Glutamatergic neuron (in vitro differentiated cells): ENCODE measurements around the gene DMRT3. TPM values are rescaled to one million over a fixed set of nuclear protein-coding genes. Genes with fewer than 3 reads are reported as not detected.
"Not testable (repeated sequence)": the region's sequence is repeated elsewhere in the genome, so short reads cannot be mapped to it uniquely, and the experiment has no call there.

Experiments used
- DNase-seq: peaks from one replicate; pipeline ENCODE4 v3.0.0; 2022
- H3K27ac Mint-ChIP-seq: one replicate; pipeline ENCODE4 v1.8.0; 2020; ENCODE audit warnings: mild to moderate bottlenecking, mixed read lengths, inconsistent platforms; ENCODE audit not compliant: unreplicated experiment
- H3K27me3 Mint-ChIP-seq: one replicate; pipeline ENCODE4 v1.8.0; 2020; ENCODE audit warnings: mild to moderate bottlenecking, moderate library complexity, mixed read lengths, inconsistent platforms; ENCODE audit not compliant: unreplicated experiment
- H3K36me3 Mint-ChIP-seq: one replicate; pipeline ENCODE4 v1.8.0; 2020; ENCODE audit warnings: mild to moderate bottlenecking, mixed read lengths, inconsistent platforms; ENCODE audit not compliant: unreplicated experiment
- H3K4me1 Mint-ChIP-seq: one replicate; pipeline ENCODE4 v1.8.0; 2020; ENCODE audit warnings: mild to moderate bottlenecking, low read depth, mixed read lengths, inconsistent platforms; ENCODE audit not compliant: unreplicated experiment
- H3K4me3 Mint-ChIP-seq: one replicate; pipeline ENCODE4 v1.8.0; 2020; ENCODE audit warnings: mild to moderate bottlenecking, mixed read lengths, inconsistent platforms; ENCODE audit not compliant: unreplicated experiment
- H3K9me3 Mint-ChIP-seq: one replicate; pipeline ENCODE4 v1.8.0; 2020; ENCODE audit warnings: mild to moderate bottlenecking, moderate library complexity, mixed read lengths, inconsistent platforms; ENCODE audit not compliant: unreplicated experiment
- CTCF ChIP-seq: fragments of 200-600 bp; sonication (generic); IDR thresholded peaks from one replicate; pipeline ENCODE4 v1.5.0; 2021; ENCODE audit not compliant: partially characterized antibody, unreplicated experiment
- total RNA-seq: library from RNA; stranded (reverse); fragmentation: NEBNext Ultra II Directional; extraction: Animal tissue kit (Norgen Biotek cat#: 25700); gene quantifications from one replicate; pipeline ENCODE4 v1.2.1, GENCODE V29; 2021; ENCODE audit not compliant: unreplicated experiment

The DMRT3 gene
- total RNA-seq, 1 donor from 2014 or later, result 1.7 TPM

- peak; percentile 83 for TF ChIP-seq CTCF
- not testable (repeated sequence) for H3K27ac Mint-ChIP-seq, DNase-seq, H3K9me3 Mint-ChIP-seq, H3K4me3 Mint-ChIP-seq, H3K4me1 Mint-ChIP-seq, H3K27me3 Mint-ChIP-seq, H3K36me3 Mint-ChIP-seq
Measured at GRCh38 chr9:998299-999110, 22.1 kb downstream of the DMRT3 start.

GRCh38 chr9:1001838-1002237 lies 25.4 kb downstream of the DMRT3 start:
- no peak for DNase-seq
- Mint-ChIP-seq H3K36me3 (no peaks in the 10 kb centered on the region), H3K9me3 (peaks cover 6% of the 10 kb centered on the region), H3K4me3 (no peak overlapping the region), H3K4me1 (no peaks in the 10 kb centered on the region), H3K27ac (peak overlapping the region; percentile 52), H3K27me3 (peaks cover 5% of the 10 kb centered on the region)
- TF ChIP-seq CTCF, result no peak

DNA sequence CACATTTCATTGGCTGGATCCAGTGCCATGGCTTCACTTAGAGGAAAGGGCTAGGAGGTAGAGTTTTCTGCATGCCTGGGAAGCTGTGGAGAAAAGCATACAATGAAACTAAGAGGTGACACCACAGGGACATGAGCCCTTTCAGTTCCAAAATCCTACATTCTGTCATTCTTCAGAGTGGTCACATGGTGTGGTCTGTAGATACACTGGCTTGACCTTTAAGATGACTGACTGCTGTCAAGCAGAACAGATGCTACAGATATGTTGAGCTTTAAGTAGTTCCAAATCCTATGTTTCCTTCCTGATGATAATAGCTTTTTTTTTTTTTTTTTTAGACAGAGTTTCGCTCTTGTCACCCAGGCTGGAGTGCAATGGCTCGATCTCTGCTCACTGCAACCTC lies 26.2 kb downstream of the DMRT3 start:
- H3K27me3 Mint-ChIP-seq, result peaks cover 5% of the 10 kb centered on the region
- H3K9me3 Mint-ChIP-seq, result peaks cover 5% of the 10 kb centered on the region
- H3K4me3 Mint-ChIP-seq, result no peak overlapping the region
- no peaks in the 10 kb centered on the region for H3K36me3 Mint-ChIP-seq
- H3K4me1 Mint-ChIP-seq, result no peaks in the 10 kb centered on the region
- no peak overlapping the region for H3K27ac Mint-ChIP-seq
- DNase-seq, result no peak
- TF ChIP-seq CTCF, result no peak

- Mint-ChIP-seq H3K36me3 (no peaks in the 10 kb centered on the region), H3K4me1 (no peaks in the 10 kb centered on the region), H3K9me3 (peaks cover 2% of the 10 kb centered on the region), H3K27ac (no peak overlapping the region), H3K4me3 (no peak overlapping the region), H3K27me3 (peaks cover 3% of the 10 kb centered on the region)
- TF ChIP-seq CTCF, result peak; percentile 53
- DNase-seq, result peak; percentile 38
Measured at GRCh38 chr9:1005043-1005667, 28.7 kb downstream of the DMRT3 start.

DNA sequence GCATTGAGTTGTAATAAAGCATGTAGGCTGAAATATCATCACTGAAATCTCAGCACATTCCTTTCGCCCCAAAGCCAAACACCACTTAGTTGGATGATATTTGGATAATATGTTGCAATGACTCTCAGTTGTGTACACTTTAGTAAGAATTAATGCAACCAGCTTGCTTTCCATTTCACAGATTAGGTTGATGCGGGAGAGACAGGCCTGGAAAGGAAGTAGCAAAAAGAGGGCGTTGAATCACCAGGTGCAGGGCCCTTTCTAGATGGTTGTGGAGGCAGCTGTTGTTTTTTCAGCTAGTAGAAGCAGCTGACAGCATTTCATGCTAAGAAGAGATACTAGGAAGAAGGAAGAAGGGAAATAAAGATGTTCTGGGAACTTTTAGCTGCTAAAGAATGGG lies 30.9 kb downstream of the DMRT3 start:
- no peak for TF ChIP-seq CTCF
- no peaks in the 10 kb centered on the region for H3K4me1 Mint-ChIP-seq
- no peak overlapping the region for H3K4me3 Mint-ChIP-seq
- H3K27me3 Mint-ChIP-seq, result peaks cover 3% of the 10 kb centered on the region
- H3K36me3 Mint-ChIP-seq, result no peaks in the 10 kb centered on the region
- no peak for DNase-seq
- H3K27ac Mint-ChIP-seq, result no peak overlapping the region
- H3K9me3 Mint-ChIP-seq, result no peaks in the 10 kb centered on the region
